ENCODE measurements around the gene PLA2G2A. TPM values are rescaled to one million over a fixed set of nuclear protein-coding genes. Genes with fewer than 3 reads are reported as not detected.

PLA2G2A gene
- total RNA-seq, 1 donor from 2014 or later, result not detected

DNA sequence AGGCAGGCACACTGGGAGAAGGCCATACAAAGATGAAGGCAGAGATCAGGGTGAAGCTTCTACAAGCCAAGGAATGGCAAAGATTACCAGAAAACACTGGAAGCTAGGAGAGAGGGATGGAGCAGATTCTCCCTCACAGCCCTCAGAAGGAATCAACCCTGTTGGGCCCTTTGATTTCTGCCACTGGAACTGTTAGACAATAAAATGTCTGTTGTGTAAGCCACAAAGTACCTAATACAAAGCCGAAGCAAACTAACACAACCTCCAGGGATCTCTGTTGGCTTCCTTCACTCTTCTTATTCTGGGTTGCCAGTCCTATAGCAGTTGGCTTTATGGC is 1.7 kb upstream of the PLA2G2A start:
- TF ChIP-seq, protein P1, sequence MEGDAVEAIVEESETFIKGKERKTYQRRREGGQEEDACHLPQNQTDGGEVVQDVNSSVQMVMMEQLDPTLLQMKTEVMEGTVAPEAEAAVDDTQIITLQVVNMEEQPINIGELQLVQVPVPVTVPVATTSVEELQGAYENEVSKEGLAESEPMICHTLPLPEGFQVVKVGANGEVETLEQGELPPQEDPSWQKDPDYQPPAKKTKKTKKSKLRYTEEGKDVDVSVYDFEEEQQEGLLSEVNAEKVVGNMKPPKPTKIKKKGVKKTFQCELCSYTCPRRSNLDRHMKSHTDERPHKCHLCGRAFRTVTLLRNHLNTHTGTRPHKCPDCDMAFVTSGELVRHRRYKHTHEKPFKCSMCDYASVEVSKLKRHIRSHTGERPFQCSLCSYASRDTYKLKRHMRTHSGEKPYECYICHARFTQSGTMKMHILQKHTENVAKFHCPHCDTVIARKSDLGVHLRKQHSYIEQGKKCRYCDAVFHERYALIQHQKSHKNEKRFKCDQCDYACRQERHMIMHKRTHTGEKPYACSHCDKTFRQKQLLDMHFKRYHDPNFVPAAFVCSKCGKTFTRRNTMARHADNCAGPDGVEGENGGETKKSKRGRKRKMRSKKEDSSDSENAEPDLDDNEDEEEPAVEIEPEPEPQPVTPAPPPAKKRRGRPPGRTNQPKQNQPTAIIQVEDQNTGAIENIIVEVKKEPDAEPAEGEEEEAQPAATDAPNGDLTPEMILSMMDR (IDR thresholded peaks at IDR 0.05; ENCODE audit: insufficient read depth, low read depth, low read length), result no peak
- TF ChIP-seq EZH2 (IDR thresholded peaks at IDR 0.05; ENCODE audit: insufficient read depth, low read length), result no peak
- Histone ChIP-seq H3K9me3 (ENCODE audit: insufficient read depth, low read depth, low read length) (no peaks in the 10 kb centered on the region), H3K36me3 (ENCODE audit: insufficient read depth, low read length) (no peaks in the 10 kb centered on the region), H4K20me1 (ENCODE audit: insufficient read depth, low read length) (no peaks in the 10 kb centered on the region), H2AFZ (ENCODE audit: low read depth, low read length) (no peak overlapping the region), H3K4me3 (ENCODE audit: insufficient read depth, low read depth, low read length) (no peak overlapping the region), H3K4me1 (ENCODE audit: insufficient read depth, low read length) (no peaks in the 10 kb centered on the region), H3K27me3 (ENCODE audit: insufficient read depth, low read length) (peaks cover 34% of the 10 kb centered on the region), H3K27ac (ENCODE audit: low read depth, low read length) (no peak overlapping the region), H3K4me2 (ENCODE audit: low read length) (no peak overlapping the region), H3K9ac (ENCODE audit: low read length) (no peak overlapping the region), H3K79me2 (ENCODE audit: insufficient read depth, low read length) (no peaks in the 10 kb centered on the region)
- no peaks in the 10 kb centered on the region for H3K4me1 Mint-ChIP-seq (ENCODE audit: low read depth, unreplicated experiment)
- FAIRE-seq, result no peak
- peaks cover 35% of the 10 kb centered on the region for H3K27me3 Mint-ChIP-seq (ENCODE audit: low read depth, unreplicated experiment)
- H3K4me3 Mint-ChIP-seq (ENCODE audit: unreplicated experiment), result no peak overlapping the region
- DNase-seq (ENCODE audit: low read depth), result no peak
- peaks cover 4% of the 10 kb centered on the region for H3K9me3 Mint-ChIP-seq (ENCODE audit: unreplicated experiment)
- H3K36me3 Mint-ChIP-seq (ENCODE audit: low read depth, unreplicated experiment), result peaks cover 2% of the 10 kb centered on the region
- H3K27ac Mint-ChIP-seq (ENCODE audit: unreplicated experiment), result no peak overlapping the region

DNA sequence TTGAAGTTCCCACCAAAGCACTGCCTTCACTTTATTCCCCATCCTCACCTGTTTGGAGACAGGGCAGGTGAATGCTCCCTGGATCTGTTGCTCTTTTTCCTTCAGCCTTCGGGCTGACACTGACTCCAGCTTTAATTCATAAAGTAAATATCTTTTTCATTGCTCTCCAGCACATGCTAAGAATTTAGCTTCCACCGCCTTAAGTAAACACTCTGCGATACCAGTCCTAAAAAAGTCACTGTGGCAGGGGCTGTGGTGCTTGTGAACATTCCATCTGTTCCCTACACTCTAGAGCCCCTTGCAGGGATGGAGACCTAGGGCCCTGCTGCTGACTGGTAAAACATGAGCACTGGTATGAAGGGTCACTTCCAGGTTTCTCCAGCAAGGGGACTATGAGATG is 896 bp upstream of the PLA2G2A start:
- no peak overlapping the region for H3K27ac ChIP-seq (ENCODE audit: low read depth, low read length)
- Mint-ChIP-seq H3K9me3 (ENCODE audit: unreplicated experiment) (peaks cover 4% of the 10 kb centered on the region), H3K4me3 (ENCODE audit: unreplicated experiment) (no peak overlapping the region), H3K4me1 (ENCODE audit: low read depth, unreplicated experiment) (no peaks in the 10 kb centered on the region), H3K27ac (ENCODE audit: unreplicated experiment) (no peak overlapping the region), H3K36me3 (ENCODE audit: low read depth, unreplicated experiment) (peaks cover 2% of the 10 kb centered on the region), H3K27me3 (ENCODE audit: low read depth, unreplicated experiment) (peaks cover 37% of the 10 kb centered on the region)
- H3K79me2 ChIP-seq (ENCODE audit: insufficient read depth, low read length), result no peaks in the 10 kb centered on the region
- TF ChIP-seq, protein P1 (IDR thresholded peaks at IDR 0.05; ENCODE audit: insufficient read depth, low read depth, low read length), result no peak
- TF ChIP-seq EZH2 (IDR thresholded peaks at IDR 0.05; ENCODE audit: insufficient read depth, low read length), result no peak
- H4K20me1 ChIP-seq (ENCODE audit: insufficient read depth, low read length), result no peaks in the 10 kb centered on the region
- H3K9ac ChIP-seq (ENCODE audit: low read length), result no peak overlapping the region
- H3K36me3 ChIP-seq (ENCODE audit: insufficient read depth, low read length), result no peaks in the 10 kb centered on the region
- H3K4me1 ChIP-seq (ENCODE audit: insufficient read depth, low read length), result no peaks in the 10 kb centered on the region
- FAIRE-seq (no peak), DNase-seq (ENCODE audit: low read depth) (no peak)
- H3K4me2 ChIP-seq (ENCODE audit: low read length), result no peak overlapping the region
- no peaks in the 10 kb centered on the region for H3K9me3 ChIP-seq (ENCODE audit: insufficient read depth, low read depth, low read length)
- H2AFZ ChIP-seq (ENCODE audit: low read depth, low read length), result no peak overlapping the region
- no peak overlapping the region for H3K4me3 ChIP-seq (ENCODE audit: insufficient read depth, low read depth, low read length)
- H3K27me3 ChIP-seq (ENCODE audit: insufficient read depth, low read length), result peaks cover 37% of the 10 kb centered on the region

DNA sequence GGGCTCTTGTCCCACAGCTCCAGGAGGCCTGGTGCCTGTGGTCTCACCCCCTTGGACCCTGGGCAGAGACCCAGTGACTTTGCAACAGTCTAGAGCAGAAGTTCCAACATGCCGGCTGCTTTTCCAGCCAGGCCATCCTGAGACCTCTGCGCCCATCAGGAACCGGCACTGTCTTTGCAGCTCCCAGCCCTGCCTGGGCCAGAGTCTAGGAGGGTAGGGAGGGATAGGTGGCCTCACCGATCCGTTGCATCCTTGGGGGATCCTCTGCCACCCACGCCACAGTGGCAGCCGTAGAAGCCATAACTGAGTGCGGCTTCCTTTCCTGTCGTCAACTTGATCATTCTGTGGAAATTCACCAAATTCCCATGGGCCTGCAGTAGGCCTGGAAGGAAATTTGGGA is 1.3 kb downstream of the PLA2G2A start:
- no peaks in the 10 kb centered on the region for H4K20me1 ChIP-seq (ENCODE audit: insufficient read depth, low read length)
- TF ChIP-seq EZH2 (IDR thresholded peaks at IDR 0.05; ENCODE audit: insufficient read depth, low read length), result no peak
- TF ChIP-seq, protein P1 (IDR thresholded peaks at IDR 0.05; ENCODE audit: insufficient read depth, low read depth, low read length), result no peak
- Mint-ChIP-seq H3K9me3 (ENCODE audit: unreplicated experiment) (peaks cover 4% of the 10 kb centered on the region), H3K4me1 (ENCODE audit: low read depth, unreplicated experiment) (no peaks in the 10 kb centered on the region), H3K27me3 (ENCODE audit: low read depth, unreplicated experiment) (peaks cover 39% of the 10 kb centered on the region), H3K4me3 (ENCODE audit: unreplicated experiment) (no peak overlapping the region), H3K27ac (ENCODE audit: unreplicated experiment) (no peak overlapping the region), H3K36me3 (ENCODE audit: low read depth, unreplicated experiment) (peaks cover 2% of the 10 kb centered on the region)
- no peaks in the 10 kb centered on the region for H3K79me2 ChIP-seq (ENCODE audit: insufficient read depth, low read length)
- H3K9ac ChIP-seq (ENCODE audit: low read length), result no peak overlapping the region
- no peak overlapping the region for H3K4me3 ChIP-seq (ENCODE audit: insufficient read depth, low read depth, low read length)
- DNase-seq (ENCODE audit: low read depth) (no peak), FAIRE-seq (no peak)
- no peaks in the 10 kb centered on the region for H3K9me3 ChIP-seq (ENCODE audit: insufficient read depth, low read depth, low read length)
- H3K36me3 ChIP-seq (ENCODE audit: insufficient read depth, low read length), result no peaks in the 10 kb centered on the region
- H3K27me3 ChIP-seq (ENCODE audit: insufficient read depth, low read length), result peaks cover 38% of the 10 kb centered on the region
- no peaks in the 10 kb centered on the region for H3K4me1 ChIP-seq (ENCODE audit: insufficient read depth, low read length)
- no peak overlapping the region for H3K4me2 ChIP-seq (ENCODE audit: low read length)
- H2AFZ ChIP-seq (ENCODE audit: low read depth, low read length), result no peak overlapping the region
- no peak overlapping the region for H3K27ac ChIP-seq (ENCODE audit: low read depth, low read length)

Measured in astrocyte (in vitro differentiated cells and primary cell).